HCT116 (cell line): ENCODE data around the gene CDYL. TPM values are rescaled to one million over a fixed set of nuclear protein-coding genes. Genes with fewer than 3 reads are reported as not detected.

ENCODE experiments used
- ATAC-seq: fragments of 200-7000 bp; cut with Tn5 transposase; 2 replicates; pipeline ENCODE4 v1.9.1; 2020; ENCODE audit warnings: mild to moderate bottlenecking, moderate library complexity
- BruUV-seq: library from RNA; stranded (reverse); fragments of 400-500 nt; replicated peaks from 2 replicates; lab custom pipeline; 2021; lab: Mats Ljungman, UMichigan
- CTCF ChIA-PET: fragments of 300-600 bp; sonication (Branson Sonifier 250); formaldehyde crosslinking; loops from one replicate; lab custom pipeline; 2021; ENCODE audit warnings: antibody characterized with exemption; lab: Charles Lee
- POLR2A ChIA-PET: fragments of 300-600, 350-600 bp; sonication (Branson Sonifier 250); formaldehyde crosslinking; loops from one replicate; lab custom pipeline; 2021; ENCODE audit warnings: antibody characterized with exemption; lab: Charles Lee
- RAD21 ChIA-PET, 2 experiments: fragments of 300-600 bp; sonication (Branson Sonifier 250); formaldehyde crosslinking; loops; one replicate each; lab custom pipeline; 2023; ENCODE audit warnings: low total read pairs in 2 of 2; ENCODE audit not compliant: uncharacterized antibody in 2 of 2, unreplicated experiment in 2 of 2, low non-redundant PET in 1 of 2; lab: Charles Lee
- DNase-seq: peaks from one replicate; pipeline ENCODE4 v3.0.0-alpha.2; 2010; ENCODE audit warnings: low read depth, low spot score
- H2AFZ ChIP-seq: fragments of 200-600 bp; shearing (Covaris generic), sonication (generic); 2 replicates; pipeline ENCODE4 v1.6.1; 2017; ENCODE audit warnings: low read depth, mixed run types, mixed read lengths, antibody characterized with exemption, low read length; ENCODE audit not compliant: poor library complexity, severe bottlenecking
- H3K27ac ChIP-seq: 2 replicates; pipeline ENCODE4 v1.5.1; 2012; ENCODE audit warnings: low read depth, low read length
- H3K27me3 ChIP-seq: fragments of 200-600 bp; sonication (generic); 2 replicates; pipeline ENCODE4 v1.6.1; 2016; ENCODE audit warnings: mixed run types, low read length, mixed read lengths; ENCODE audit not compliant: insufficient read depth
- H3K36me3 ChIP-seq, 2 experiments: fragments of 200-500 bp in 1 of 2; fragments of 200-600 bp in 1 of 2; sonication (Bioruptor generic) in 1 of 2; sonication (generic) in 1 of 2; 2 replicates each; pipeline versions ENCODE4 v1.5.1 to v1.6.1; 2014 to 2016; ENCODE audit warnings: low read length in 2 of 2, inconsistent platforms in 1 of 2, mixed read lengths in 1 of 2, mixed run types in 1 of 2; ENCODE audit not compliant: insufficient read depth in 2 of 2, control insufficient read depth in 1 of 2
- H3K4me1 ChIP-seq, 2 experiments: fragments of 200-600 bp in 1 of 2; sonication (generic) in 1 of 2; 2 replicates each; pipeline versions ENCODE4 v1.5.1 to v1.6.1; 2012 to 2017; ENCODE audit warnings: low read length in 2 of 2, inconsistent platforms in 1 of 2, mild to moderate bottlenecking in 1 of 2, mixed read lengths in 1 of 2, mixed run types in 1 of 2, moderate library complexity in 1 of 2; ENCODE audit not compliant: insufficient read depth in 2 of 2, control insufficient read depth in 1 of 2
- H3K4me2 ChIP-seq: fragments of 200-600 bp; sonication (generic); 2 replicates; pipeline ENCODE4 v1.6.1; 2017; ENCODE audit warnings: mixed run types, low read length, mixed read lengths
- H3K4me3 ChIP-seq, 2 experiments: fragments of 200-600 bp in 1 of 2; sonication (generic) in 1 of 2; replicated peaks in 1 of 2; 2 replicates each; pipeline ENCODE4 v1.5.1; 2011 to 2016; ENCODE audit warnings: low read length in 2 of 2, control low read depth in 1 of 2, low read depth in 1 of 2, mild to moderate bottlenecking in 1 of 2, mixed read lengths in 1 of 2, mixed run types in 1 of 2
- H3K79me2 ChIP-seq: fragments of 200-600 bp; sonication (generic); 2 replicates; pipeline ENCODE4 v1.6.1; 2017; ENCODE audit warnings: mild to moderate bottlenecking, mixed run types, low read length, moderate library complexity, mixed read lengths; ENCODE audit not compliant: insufficient read depth
- H3K9ac ChIP-seq: fragments of 200-600 bp; sonication (generic); 2 replicates; pipeline ENCODE4 v1.6.1; 2016; ENCODE audit warnings: low read length, mixed read lengths
- H3K9me2 ChIP-seq: fragments of 200-600 bp; sonication (generic), shearing (Covaris generic); 2 replicates; pipeline ENCODE4 v1.6.1; 2017; ENCODE audit warnings: mixed run types, mild to moderate bottlenecking, moderate library complexity; ENCODE audit not compliant: insufficient read depth
- H3K9me3 ChIP-seq, 2 experiments: fragments of 200-500 bp in 1 of 2; fragments of 200-600 bp in 1 of 2; sonication (Bioruptor generic) in 1 of 2; sonication (generic) in 1 of 2; 2 replicates each; pipeline ENCODE4 v1.6.1; 2014 to 2017; ENCODE audit warnings: low read length in 2 of 2, mixed read lengths in 2 of 2, inconsistent platforms in 1 of 2, low read depth in 1 of 2, mild to moderate bottlenecking in 1 of 2, mixed run types in 1 of 2, moderate library complexity in 1 of 2; ENCODE audit not compliant: control insufficient read depth in 1 of 2, insufficient read depth in 1 of 2
- H4K20me1 ChIP-seq: fragments of 200-600 bp; sonication (generic), shearing (Covaris generic); 2 replicates; pipeline ENCODE4 v1.6.1; 2017; ENCODE audit warnings: mixed run types, mild to moderate bottlenecking, moderate library complexity; ENCODE audit not compliant: insufficient read depth
- ATF3 ChIP-seq: IDR thresholded peaks from 2 replicates; pipeline ENCODE4 v1.6.1; 2012
- CBX3 ChIP-seq: IDR thresholded peaks from 2 replicates; pipeline ENCODE4 v1.6.1; 2012; ENCODE audit warnings: low read depth
- CEBPB ChIP-seq: IDR thresholded peaks from 2 replicates; pipeline ENCODE4 v1.6.1; 2012; ENCODE audit warnings: low read depth
- EGR1 ChIP-seq: IDR thresholded peaks from 2 replicates; pipeline ENCODE4 v1.6.1; 2012; ENCODE audit warnings: low read depth
- EZH2 ChIP-seq: fragments of 200-600 bp; sonication (generic); IDR thresholded peaks from 2 replicates; pipeline ENCODE4 v1.6.1; 2017; ENCODE audit warnings: antibody characterized with exemption, mixed run types
- EZH2phosphoT487 ChIP-seq: fragments of 200-600 bp; IDR thresholded peaks from 2 replicates; pipeline ENCODE4 v1.6.1; 2018; ENCODE audit warnings: antibody characterized with exemption, borderline replicate concordance
- FOSL1 ChIP-seq: IDR thresholded peaks from 2 replicates; pipeline ENCODE4 v1.6.1; 2012; ENCODE audit warnings: low read depth
- JUND ChIP-seq: IDR thresholded peaks from 2 replicates; pipeline ENCODE4 v1.6.1; 2012
- MAX ChIP-seq: IDR thresholded peaks from 2 replicates; pipeline ENCODE4 v1.6.1; 2012
- POLR2A ChIP-seq: IDR thresholded peaks from 2 replicates; pipeline ENCODE4 v1.7.0; 2011; ENCODE audit warnings: borderline replicate concordance; ENCODE audit not compliant: insufficient read depth, insufficient read length; ENCODE audit errors: extremely low read depth
- REST ChIP-seq: IDR thresholded peaks from 2 replicates; pipeline ENCODE4 v1.6.1; 2012; ENCODE audit warnings: low read depth
- SIN3A ChIP-seq: IDR thresholded peaks from 2 replicates; pipeline ENCODE4 v1.6.1; 2012; ENCODE audit warnings: low read depth
- SP1 ChIP-seq: IDR thresholded peaks from 2 replicates; pipeline ENCODE4 v1.6.1; 2012; ENCODE audit warnings: low read depth
- SRF ChIP-seq: IDR thresholded peaks from 2 replicates; pipeline ENCODE4 v1.6.1; 2012; ENCODE audit warnings: low read depth
- YY1 ChIP-seq: IDR thresholded peaks from 2 replicates; pipeline ENCODE4 v1.6.1; 2011; ENCODE audit warnings: low read length, low read depth, moderate library complexity, mild to moderate bottlenecking; ENCODE audit not compliant: insufficient replicate concordance; ENCODE audit errors: extremely low read depth
- ZFX ChIP-seq: fragments of 450-650 bp; IDR thresholded peaks from 2 replicates; pipeline ENCODE4 v1.6.1; 2017
- ZNF274 ChIP-seq: fragments of 200-500 bp; sonication (Bioruptor generic); IDR thresholded peaks from 2 replicates; pipeline ENCODE4 v1.6.1; 2014; ENCODE audit warnings: mild to moderate bottlenecking, low read depth, low read length, inconsistent platforms
- intact Hi-C: fragments of 100-400 bp; cut with micrococcal nuclease; formaldehyde crosslinking; loops from 2 replicates; pipeline ENCODE4 v1.10.0; 2022
- total RNA-seq: library from RNA; stranded (reverse); gene quantifications from one replicate; pipeline ENCODE4 v1.2.1, GENCODE V29; 2021; ENCODE audit not compliant: unreplicated experiment

The CDYL gene
- total RNA-seq, 1 experiment from 2014 or later: 42.6 TPM

GRCh38 chr6:4768815-4769214 lies 7.4 kb upstream of the CDYL start:
- H3K4me3 ChIP-seq: no peak overlapping the region
- CTCF ChIA-PET: no interaction called here
- RAD21 ChIA-PET: no interaction called here

More at GRCh38 chr6:4768815-4769214, 7.4 kb upstream of the CDYL start:
- Histone ChIP-seq H3K27ac (no peak overlapping the region), H2AFZ (no peak overlapping the region), H3K27me3 (no peaks in the 10 kb centered on the region), H3K9me3 (no peaks in the 10 kb centered on the region), H3K4me2 (no peak overlapping the region), H3K36me3 (no peaks in the 10 kb centered on the region), H3K9ac (no peak overlapping the region), H3K79me2 (no peaks in the 10 kb centered on the region), H4K20me1 (no peaks in the 10 kb centered on the region), H3K9me2 (no peaks in the 10 kb centered on the region), H3K4me1 (no peaks in the 10 kb centered on the region)
- intact Hi-C loops: no loop called here
- POLR2A ChIA-PET: no interaction called here
- BruUV-seq: no TSS peak
- no peak for TF ChIP-seq REST
- TF ChIP-seq YY1: no peak
- no peak for TF ChIP-seq CEBPB
- TF ChIP-seq ZNF274: no peak
- no peak for TF ChIP-seq EZH2phosphoT487
- no peak for TF ChIP-seq POLR2A
- TF ChIP-seq MAX: no peak
- TF ChIP-seq SP1: no peak
- TF ChIP-seq FOSL1: no peak
- TF ChIP-seq CBX3: no peak
- no peak for TF ChIP-seq ZFX
- no peak for TF ChIP-seq SIN3A
- TF ChIP-seq JUND: no peak
- TF ChIP-seq EZH2: no peak
- no peak for TF ChIP-seq SRF
- TF ChIP-seq EGR1: no peak
- TF ChIP-seq ATF3: no peak
- no peak for DNase-seq
- no peak for ATAC-seq
